ENCODE results near the gene KLK3. TPM values are rescaled to one million over a fixed set of nuclear protein-coding genes. Genes with fewer than 3 reads are reported as not detected.

The KLK3 gene
- total RNA-seq, 1 experiment from 2014 or later: not detected

- ChIA-PET RAD21 (ENCODE audit: low non-redundant PET in 1 of 2, low total read pairs in 2 of 2, uncharacterized antibody in 2 of 2, unreplicated experiment in 2 of 2) (no interaction called here), POLR2A (no interaction called here), CTCF (no interaction called here)
- H4K20me1 ChIP-seq (ENCODE audit: insufficient read depth): no peaks in the 10 kb centered on the region
- no peaks in the 10 kb centered on the region for H3K9me2 ChIP-seq (ENCODE audit: insufficient read depth)
- no peaks in the 10 kb centered on the region for H3K9me3 ChIP-seq (ENCODE audit: control insufficient read depth in 1 of 2, insufficient read depth in 1 of 2, low read depth in 1 of 2, low read length in 2 of 2)
- H2AFZ ChIP-seq (ENCODE audit: low read depth, low read length, poor library complexity, severe bottlenecking): no peak overlapping the region
- H3K9ac ChIP-seq (ENCODE audit: low read length): peak overlapping the region; percentile 68
- H3K4me1 ChIP-seq (ENCODE audit: control insufficient read depth in 1 of 2, insufficient read depth in 2 of 2, low read length in 2 of 2): peaks cover 15 to 29% of the 10 kb centered on the region in 2 experiments
- H3K4me2 ChIP-seq (ENCODE audit: low read length): peak overlapping the region; percentile 66
- no peak for TF ChIP-seq REST (IDR thresholded peaks at IDR 0.05; ENCODE audit: low read depth)
- TF ChIP-seq SRF (IDR thresholded peaks at IDR 0.05; ENCODE audit: low read depth): no peak
- TF ChIP-seq YY1 (IDR thresholded peaks at IDR 0.05; ENCODE audit: extremely low read depth, insufficient replicate concordance, low read depth, low read length): no peak
- TF ChIP-seq JUND (IDR thresholded peaks at IDR 0.05): no peak
- TF ChIP-seq POLR2A (IDR thresholded peaks at IDR 0.05; ENCODE audit: borderline replicate concordance, extremely low read depth, insufficient read depth, insufficient read length): no peak
- H3K27me3 ChIP-seq (ENCODE audit: insufficient read depth, low read length): no peaks in the 10 kb centered on the region
- H3K36me3 ChIP-seq (ENCODE audit: control insufficient read depth in 1 of 2, insufficient read depth in 2 of 2, low read length in 2 of 2): no peaks in the 10 kb centered on the region
- DNase-seq (ENCODE audit: low read depth, low spot score) (no peak), ATAC-seq (peak; percentile 64)
- H3K4me3 ChIP-seq (replicated peaks in 1 of 2; ENCODE audit: low read depth in 1 of 2, low read length in 2 of 2): peak overlapping the region; percentile 55 to 60
- H3K79me2 ChIP-seq (ENCODE audit: insufficient read depth, low read length): no peaks in the 10 kb centered on the region
- intact Hi-C loops (cut with micrococcal nuclease): no loop called here
- H3K27ac ChIP-seq (ENCODE audit: low read depth, low read length): peak overlapping the region; percentile 62
- BruUV-seq (replicated peaks): TSS peak; percentile 84
Measured at GRCh38 chr19:50835103-50835784, 19.5 kb upstream of the KLK3 start.
